HG02678 (cell line): ENCODE data around the gene WDSUB1.

Experiments
- ATAC-seq: cut with Tn5 transposase; IDR thresholded peaks from one replicate; pipeline ENCODE4 v1.9.1; 2021; ENCODE audit warnings: mild to moderate bottlenecking, moderate library complexity; ENCODE audit not compliant: unreplicated experiment

The WDSUB1 gene

DNA sequence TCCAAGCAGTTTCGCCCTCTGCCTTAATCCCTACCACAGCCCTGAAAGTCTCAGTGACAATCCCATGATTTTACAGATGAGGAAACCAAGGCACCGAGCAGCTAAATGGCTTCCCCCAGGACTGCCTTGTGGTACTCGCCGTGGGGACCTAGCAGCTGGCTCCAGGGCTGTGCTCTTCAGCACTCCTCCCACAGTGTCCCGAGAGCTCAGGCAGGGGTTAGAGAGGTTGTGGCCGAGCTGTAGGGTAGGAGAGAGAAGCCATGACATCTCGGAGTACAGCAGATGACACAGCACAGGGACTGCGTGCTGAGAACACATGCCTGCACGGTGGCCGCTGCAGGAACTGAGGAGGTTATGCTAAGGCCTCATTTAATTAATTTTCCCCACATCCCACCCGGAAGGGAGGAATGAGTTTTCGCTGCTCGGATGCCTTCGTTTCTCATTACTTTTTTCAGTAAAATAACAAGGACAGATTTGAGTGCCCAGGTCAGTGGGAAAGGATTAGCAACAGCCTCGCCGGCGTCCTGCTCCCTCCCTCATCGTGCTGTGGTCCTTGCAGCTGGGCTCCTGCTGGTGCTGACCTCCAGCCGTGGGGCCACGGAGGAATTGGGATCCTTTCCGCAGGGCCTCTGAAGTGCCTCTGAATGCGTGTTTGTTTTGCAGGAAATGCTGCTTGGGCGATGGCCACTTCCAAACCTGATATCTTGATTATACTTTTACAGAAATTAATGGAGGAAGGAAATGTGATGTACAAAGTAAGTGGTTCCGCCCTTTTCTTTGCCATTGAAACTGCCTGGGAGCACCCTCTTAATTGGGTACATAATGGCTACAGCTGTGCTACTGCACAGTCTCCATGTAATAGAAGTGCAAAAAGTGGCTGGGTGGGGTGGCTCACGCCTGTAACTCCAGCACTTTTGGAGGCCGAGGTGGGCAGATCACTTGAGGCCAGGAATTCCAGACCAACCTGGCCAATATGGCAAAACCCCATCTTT, 61.2 kb downstream of the WDSUB1 start:
- ATAC-seq: no peak

DNA sequence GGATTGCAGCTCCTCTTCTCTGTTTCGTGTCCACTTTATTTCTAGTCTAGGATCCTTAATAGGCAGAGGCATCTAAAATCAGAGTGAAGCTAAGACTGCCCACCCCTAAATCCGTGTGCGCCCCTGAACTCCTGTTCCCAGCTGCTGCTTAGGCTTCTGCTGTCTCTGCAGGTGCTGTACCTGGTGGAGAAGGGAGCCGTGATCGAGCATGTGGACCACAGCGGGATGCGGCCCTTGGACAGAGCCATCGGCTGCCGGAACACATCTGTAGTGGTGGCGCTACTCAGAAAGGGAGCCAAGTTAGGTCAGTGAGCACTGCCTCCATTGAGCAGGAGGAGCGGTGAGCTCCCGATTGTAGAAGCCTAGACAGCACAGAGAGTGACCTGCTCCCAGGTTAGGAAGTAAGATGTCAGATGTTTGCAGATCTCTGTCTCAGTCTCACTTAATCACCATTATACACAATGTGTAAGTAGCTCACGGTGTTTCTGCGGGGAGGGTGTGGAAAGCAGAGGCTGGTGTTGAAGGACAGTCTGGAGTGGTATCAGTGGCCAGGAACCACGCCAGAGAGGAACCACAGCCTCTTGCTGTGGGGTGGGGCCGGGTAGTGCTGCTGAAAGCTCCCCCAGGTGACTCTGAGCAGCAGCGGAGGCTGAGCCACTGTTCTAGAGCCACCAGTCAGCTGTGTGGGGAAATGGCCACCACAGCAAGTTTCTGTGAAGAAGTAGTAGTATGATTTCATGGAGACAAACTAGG, 62.3 kb downstream of the WDSUB1 start:
- no peak for ATAC-seq

DNA sequence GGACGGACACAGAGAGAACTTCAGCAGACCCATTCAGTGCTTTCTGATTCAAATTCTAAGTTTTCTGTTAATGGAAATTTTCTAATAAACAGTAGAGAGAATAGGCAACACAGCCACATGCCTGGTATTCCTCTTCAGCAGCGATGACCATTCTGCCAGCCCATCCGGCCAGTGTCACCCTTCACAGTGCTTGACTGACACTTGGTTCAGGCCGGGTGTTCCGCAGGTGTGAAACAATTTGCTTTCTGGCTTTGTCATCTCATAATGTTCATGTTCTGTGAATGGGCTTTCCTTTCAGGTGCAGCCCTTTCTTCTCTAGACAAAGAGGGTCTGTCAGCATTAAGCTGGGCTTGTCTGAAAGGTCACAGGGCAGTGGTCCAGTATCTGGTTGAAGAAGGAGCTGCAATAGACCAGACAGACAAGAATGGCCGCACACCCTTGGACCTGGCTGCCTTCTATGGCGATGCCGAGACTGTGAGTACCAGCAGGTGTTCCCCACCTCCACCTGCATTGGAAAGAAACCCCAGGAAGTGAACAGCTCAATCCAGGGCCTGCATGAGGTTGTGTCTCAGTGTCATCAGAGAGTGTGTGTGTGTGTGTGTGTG, 67.0 kb downstream of the WDSUB1 start:
- no peak for ATAC-seq

- ATAC-seq: no peak
These were observed 68.1 kb downstream of the WDSUB1 start for GRCh38 chr2:159218389-159218788.

DNA sequence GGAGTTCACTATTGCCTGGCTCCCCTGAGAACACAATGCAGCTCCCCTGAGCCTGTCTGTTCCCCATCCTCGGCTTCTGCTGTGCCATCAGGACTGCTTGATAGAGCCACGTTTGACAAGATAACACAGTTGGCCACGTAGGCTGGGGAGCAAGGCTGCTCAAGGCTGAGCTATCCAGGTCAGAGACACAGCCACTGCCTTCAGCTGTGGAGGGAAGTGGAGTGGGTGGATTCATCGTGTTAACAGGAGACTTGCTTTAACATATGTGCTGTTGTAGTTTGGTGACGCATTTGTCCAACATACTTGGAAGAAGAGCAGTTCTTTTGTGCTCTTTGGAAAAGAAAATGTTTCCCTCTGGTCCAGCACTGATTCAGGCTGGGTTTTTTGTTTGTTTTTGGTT, 68.8 kb downstream of the WDSUB1 start:
- no peak for ATAC-seq

GRCh38 chr2:159215116-159215515, 71.4 kb downstream of the WDSUB1 start:
- no peak for ATAC-seq

DNA sequence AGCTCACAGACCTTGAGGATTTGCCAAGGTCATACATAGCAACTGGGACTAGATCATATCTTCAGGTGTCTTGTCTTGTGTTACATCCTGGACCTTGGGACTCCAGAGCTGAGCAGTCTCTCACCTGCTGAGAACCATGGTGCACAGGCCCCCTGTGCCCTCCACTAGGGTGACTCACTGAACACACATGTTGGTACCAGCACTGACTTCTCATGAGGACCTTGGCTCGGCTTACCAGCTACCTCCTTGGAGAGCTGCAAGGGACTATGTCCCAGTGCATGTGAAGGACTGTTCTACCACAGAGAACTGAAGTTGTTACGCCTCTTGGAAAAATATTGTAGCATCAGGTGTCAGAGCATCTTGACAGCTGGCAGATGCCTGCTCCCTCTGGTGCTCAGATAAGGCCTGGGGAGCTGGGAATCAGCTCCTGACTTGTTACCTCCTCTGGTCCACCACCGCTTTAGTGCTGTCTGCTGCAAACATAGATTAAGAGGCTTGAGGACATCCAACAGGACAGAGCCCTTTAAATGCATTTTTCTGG, 72.1 kb downstream of the WDSUB1 start:
- ATAC-seq: no peak

GRCh38 chr2:159213296-159213695, 73.2 kb downstream of the WDSUB1 start:
- ATAC-seq: no peak

DNA sequence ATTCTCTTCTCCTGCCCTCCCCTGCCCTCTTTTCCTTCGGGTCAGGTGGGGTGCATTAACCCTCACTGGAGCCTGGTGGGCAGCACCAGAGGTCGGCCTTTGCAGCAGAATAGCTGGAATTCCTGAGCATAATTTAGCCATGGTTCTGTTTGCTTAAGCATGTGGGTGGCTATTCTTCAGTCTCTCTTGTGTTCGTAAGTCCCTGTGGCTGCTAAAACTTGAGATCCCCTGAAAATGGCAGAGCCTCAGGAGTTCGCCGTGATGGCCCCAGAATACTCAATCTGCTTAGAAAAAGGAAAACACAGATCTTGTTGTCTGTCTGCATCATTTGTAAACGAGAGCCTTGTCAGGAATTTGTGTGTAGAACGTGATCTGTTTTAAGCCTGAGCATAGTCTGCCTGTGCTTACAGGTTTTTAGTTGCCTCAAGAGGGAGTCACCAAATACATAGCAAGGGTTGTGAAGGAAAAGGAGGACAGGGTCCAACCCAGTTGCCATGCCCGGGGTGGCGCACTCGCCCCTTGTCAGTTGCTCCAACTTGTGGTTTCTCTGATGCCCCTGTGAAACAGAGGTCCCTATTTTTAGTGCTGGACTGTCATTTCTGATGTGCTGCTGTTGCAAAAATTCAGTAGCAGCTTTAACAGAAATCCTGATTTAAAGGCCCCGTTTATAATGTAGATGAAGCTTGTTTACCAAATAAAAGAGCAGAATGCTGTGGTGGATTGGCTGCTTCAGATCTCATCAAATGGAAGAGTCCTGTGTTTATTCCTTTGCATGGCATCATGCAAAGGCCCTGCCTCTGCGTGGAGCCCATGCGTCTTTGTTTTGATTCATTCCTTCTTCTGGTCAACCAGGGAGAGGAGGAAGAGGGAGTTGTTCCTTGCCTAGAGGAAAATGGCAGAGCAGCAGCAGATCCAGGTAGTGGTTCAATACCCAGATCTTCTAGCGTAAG, 74.8 kb downstream of the WDSUB1 start:
- ATAC-seq: no peak

DNA sequence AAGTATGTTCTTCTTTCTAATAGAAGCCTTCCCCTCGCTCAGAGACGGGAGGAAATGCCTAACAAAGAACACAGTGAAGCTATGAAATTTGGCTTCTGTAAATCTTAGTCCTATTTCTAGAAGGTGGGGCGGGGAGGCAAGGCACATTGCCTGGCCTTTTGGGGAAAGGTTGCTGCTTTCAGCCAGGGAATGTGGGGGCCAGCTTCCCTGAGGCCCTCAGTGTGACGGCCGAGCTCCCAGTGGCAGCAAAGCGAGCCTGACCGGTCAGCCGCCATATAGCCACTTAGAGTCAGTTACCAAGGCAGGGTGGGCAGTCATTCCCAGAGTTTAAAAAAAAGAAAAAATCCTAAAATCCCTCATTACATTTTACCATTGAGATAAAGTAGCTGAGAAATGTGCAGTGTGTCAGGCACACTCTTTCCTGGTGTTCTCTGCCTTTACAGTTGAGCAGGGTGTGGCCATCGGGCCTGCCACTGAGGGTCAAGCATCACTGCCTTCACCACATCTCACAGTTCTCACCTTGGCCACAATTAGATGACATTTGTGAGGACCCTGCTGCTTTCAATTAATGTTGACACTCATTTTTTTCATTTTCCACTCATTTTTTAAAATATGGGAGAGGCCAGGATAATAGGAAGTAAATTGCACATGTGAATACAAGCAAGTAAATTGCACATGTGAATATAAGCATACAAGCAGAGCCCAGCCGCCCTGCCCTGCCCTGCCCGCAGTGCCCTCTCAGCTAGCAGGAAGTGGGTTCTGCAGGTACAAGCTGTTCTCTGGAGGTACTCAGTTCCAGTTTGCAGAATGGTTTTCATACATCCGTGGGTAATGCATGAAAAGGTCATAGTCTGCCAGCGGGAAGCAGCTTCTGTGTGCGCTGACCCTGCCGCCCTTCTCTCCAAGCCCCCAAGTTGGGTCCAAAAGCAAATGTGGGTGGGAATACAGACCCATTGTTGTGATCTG, 76.9 kb downstream of the WDSUB1 start:
- ATAC-seq: no peak

- ATAC-seq: no peak
These were observed 78.1 kb downstream of the WDSUB1 start for GRCh38 chr2:159208438-159208837.

DNA sequence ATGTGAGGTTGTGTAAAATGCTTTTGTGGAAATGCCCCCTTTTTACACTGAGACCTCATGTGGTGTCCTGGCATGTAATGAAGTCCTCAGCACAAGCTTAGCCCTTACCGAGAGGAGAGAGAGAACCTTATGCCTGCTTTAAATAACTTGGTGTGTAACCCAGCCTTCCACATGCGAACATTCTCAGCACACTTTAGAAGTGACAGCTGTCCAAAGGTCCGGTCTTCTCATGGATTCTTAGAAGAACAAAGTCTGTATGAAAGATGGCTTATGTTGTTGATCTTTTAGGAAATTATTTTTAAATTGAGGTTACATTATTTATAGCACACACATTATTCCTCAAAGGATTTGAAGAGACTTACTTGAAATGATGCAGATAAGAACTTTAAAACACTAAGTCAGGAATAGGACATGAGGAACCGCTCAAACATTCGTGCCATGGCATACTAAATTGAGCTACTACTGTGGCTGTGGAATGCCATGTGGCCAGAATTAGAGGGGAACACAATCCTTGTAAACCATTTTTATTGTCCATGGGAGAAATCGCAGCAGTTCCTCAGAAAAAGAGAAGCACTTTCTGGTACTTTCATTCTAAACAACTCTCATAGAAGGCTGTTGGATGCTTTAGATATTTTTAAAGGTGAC, 79.6 kb downstream of the WDSUB1 start:
- no peak for ATAC-seq

GRCh38 chr2:159204381-159205144, 81.9 kb downstream of the WDSUB1 start:
- ATAC-seq: no peak

- ATAC-seq: no peak
These were observed 83.9 kb downstream of the WDSUB1 start for GRCh38 chr2:159202568-159203071.

DNA sequence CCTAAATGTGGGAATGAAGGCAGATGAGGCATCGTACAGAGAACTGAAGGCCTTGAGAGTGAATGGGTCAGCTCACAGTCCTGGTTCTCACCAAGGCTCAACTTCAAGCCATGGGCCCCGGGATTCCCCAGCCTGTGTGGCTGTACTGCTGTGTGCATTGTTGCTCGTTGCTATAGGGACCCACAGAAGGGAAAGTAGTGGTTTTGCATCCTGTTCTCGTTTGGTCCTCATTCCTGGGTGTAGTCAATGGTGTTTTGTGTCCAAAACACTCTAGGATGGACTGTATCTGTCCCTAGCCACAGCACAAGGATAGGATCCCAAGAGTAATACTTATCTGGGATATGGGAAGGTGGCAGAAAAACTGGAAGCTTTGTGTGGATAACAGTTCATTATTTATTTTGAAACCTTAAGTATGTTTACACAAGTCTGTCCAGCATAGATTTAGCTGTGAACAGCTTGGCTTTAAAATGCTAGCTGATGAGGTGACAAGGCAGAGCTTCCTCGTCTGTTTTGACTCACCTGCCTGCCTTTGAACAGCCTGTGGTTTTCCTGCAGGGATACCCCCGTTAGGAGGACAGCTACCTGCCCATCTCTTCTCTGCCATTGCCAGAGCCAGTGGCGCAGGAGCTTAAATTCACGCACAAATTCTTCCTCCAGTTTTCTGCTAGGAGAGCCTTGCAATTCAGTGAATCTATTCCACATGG, 85.0 kb downstream of the WDSUB1 start:
- ATAC-seq: peak; percentile 99

DNA sequence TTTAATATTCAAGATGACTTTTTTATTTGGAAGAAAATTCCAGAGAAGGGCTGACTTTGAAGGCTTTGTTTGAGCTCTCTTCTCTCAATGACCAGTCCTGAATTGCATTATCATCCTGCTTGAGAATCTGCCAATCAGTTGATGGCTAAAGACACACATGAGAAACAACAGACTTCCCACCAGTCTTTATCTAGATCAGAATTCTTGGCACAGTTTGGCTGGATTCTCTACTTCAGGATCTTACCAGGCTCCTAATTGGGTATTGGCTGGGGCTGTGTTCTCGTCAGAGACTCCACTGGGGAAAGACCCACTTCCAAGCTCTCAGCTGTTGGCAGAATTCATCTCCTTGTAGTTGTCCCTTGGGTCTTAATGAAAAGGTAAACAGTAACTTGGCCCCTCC, 86.0 kb downstream of the WDSUB1 start:
- ATAC-seq: no peak
